ENCODE measurements around the gene SSC5D.

Gene SSC5D

DNA sequence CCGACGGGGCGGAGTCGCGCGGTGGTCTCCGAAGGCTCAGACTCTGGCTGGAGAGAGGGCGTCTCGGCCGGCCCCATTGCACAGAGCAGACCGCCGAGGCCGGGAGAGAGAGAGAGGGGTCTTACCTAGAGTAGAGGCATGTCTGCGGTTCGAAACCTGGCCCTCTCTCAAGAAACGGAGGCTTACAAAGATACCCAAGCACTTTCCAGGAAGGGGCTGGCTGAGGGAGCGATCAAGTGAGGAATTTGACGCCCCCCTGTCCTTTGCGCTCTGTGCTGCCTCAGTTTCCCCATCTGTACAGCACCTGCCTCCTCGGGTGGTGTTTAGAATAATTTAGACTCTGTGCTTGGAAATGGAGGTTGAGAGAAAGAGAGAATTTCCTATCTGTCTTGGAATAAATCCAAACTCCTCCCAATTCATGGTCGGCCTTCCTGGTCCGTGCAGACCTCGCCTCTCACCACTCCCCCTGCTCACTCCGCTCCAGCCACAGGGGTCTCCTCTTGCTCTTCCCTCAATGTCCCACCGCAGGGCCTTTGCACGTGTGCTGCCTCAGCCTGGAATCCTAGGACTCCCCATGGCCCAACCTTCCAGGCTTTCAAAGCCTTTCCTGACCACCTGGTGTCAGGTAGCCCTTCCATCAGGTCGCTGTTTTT, 26.1 kb upstream of the SSC5D start (continued):
- TF ChIP-seq ZNF501 (tag by site-specific recombination; IDR thresholded peaks at IDR 0.05) (0 out of 2 replicates have a peak, but pooled peaks have one; percentile 20), ZNF629 (tag by site-specific recombination; IDR thresholded peaks at IDR 0.05) (no peak), ZNF701 (tag by site-specific recombination; IDR thresholded peaks at IDR 0.05) (no peak), ZNF596 (tag by site-specific recombination; IDR thresholded peaks at IDR 0.05) (peak; percentile 55; the same call in 1 of the 2 replicates), ZNF600 (tag by site-specific recombination; IDR thresholded peaks at IDR 0.05) (no peak), ZNF692 (tag by site-specific recombination; IDR thresholded peaks at IDR 0.05) (peak; percentile 42), ZNF416 (tag by site-specific recombination; IDR thresholded peaks at IDR 0.05) (no peak)
- TF ChIP-seq, protein P1, sequence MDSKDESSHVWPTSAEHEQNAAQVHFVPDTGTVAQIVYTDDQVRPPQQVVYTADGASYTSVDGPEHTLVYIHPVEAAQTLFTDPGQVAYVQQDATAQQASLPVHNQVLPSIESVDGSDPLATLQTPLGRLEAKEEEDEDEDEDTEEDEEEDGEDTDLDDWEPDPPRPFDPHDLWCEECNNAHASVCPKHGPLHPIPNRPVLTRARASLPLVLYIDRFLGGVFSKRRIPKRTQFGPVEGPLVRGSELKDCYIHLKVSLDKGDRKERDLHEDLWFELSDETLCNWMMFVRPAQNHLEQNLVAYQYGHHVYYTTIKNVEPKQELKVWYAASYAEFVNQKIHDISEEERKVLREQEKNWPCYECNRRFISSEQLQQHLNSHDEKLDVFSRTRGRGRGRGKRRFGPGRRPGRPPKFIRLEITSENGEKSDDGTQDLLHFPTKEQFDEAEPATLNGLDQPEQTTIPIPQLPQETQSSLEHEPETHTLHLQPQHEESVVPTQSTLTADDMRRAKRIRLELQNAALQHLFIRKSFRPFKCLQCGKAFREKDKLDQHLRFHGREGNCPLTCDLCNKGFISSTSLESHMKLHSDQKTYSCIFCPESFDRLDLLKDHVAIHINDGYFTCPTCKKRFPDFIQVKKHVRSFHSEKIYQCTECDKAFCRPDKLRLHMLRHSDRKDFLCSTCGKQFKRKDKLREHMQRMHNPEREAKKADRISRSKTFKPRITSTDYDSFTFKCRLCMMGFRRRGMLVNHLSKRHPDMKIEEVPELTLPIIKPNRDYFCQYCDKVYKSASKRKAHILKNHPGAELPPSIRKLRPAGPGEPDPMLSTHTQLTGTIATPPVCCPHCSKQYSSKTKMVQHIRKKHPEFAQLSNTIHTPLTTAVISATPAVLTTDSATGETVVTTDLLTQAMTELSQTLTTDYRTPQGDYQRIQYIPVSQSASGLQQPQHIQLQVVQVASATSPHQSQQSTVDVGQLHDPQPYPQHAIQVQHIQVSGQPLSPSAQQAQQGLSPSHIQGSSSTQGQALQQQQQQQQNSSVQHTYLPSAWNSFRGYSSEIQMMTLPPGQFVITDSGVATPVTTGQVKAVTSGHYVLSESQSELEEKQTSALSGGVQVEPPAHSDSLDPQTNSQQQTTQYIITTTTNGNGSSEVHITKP (tag by site-specific recombination; IDR thresholded peaks at IDR 0.05) = no peak
- TF ChIP-seq, protein P2, sequence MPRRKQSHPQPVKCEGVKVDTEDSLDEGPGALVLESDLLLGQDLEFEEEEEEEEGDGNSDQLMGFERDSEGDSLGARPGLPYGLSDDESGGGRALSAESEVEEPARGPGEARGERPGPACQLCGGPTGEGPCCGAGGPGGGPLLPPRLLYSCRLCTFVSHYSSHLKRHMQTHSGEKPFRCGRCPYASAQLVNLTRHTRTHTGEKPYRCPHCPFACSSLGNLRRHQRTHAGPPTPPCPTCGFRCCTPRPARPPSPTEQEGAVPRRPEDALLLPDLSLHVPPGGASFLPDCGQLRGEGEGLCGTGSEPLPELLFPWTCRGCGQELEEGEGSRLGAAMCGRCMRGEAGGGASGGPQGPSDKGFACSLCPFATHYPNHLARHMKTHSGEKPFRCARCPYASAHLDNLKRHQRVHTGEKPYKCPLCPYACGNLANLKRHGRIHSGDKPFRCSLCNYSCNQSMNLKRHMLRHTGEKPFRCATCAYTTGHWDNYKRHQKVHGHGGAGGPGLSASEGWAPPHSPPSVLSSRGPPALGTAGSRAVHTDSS (tag by site-specific recombination; IDR thresholded peaks at IDR 0.05) = no peak

- H3K4me3 ChIP-seq (ENCODE audit: low read depth, low read length) = no peak overlapping the region
- H3K9me3 ChIP-seq (ENCODE audit: control insufficient read depth, insufficient read depth, low read depth, low read length) = no peaks in the 10 kb centered on the region
- no peaks in the 10 kb centered on the region for H3K36me3 ChIP-seq (ENCODE audit: control insufficient read depth in 2 of 2, insufficient read depth in 1 of 2, low read length in 2 of 2)
- ChIA-PET CTCF (interaction anchor here (0.6 to 1.6 kb wide), 6 partner anchors 9 to 372 kb away, joined by 3 to 12 read pairs (median 3); no protein-coding TSS in a partner anchor), POLR2A (interaction anchor here (1.0 to 1.3 kb wide), 3 partner anchors 9 to 345 kb away, joined by 3 to 5 read pairs (median 4); partner anchors contain the start of genes PPP1R12C and ZNF628)
- peaks cover 12% of the 10 kb centered on the region for H3K4me1 ChIP-seq (ENCODE audit: control insufficient read depth, insufficient read depth, low read length)
- H3K27ac ChIP-seq (ENCODE audit: extremely low read depth, low read depth, low read length) = no peak overlapping the region
- TF ChIP-seq ZNF221 (tag by site-specific recombination; IDR thresholded peaks at IDR 0.05; ENCODE audit: borderline replicate concordance) = no peak
- TF ChIP-seq ZNF580 (tag by site-specific recombination; IDR thresholded peaks at IDR 0.05) = no peak
- no peak for TF ChIP-seq ZNF548 (tag by site-specific recombination; IDR thresholded peaks at IDR 0.05)
- TF ChIP-seq ZBTB44 (tag by site-specific recombination; IDR thresholded peaks at IDR 0.05) = no peak
- TF ChIP-seq ZNF529 (tag by site-specific recombination; IDR thresholded peaks at IDR 0.05; ENCODE audit: insufficient replicate concordance) = no peak
- TF ChIP-seq KLF7 (tag by site-specific recombination; IDR thresholded peaks at IDR 0.05; ENCODE audit: borderline replicate concordance) = no peak
- no peak for TF ChIP-seq ZBTB8A (tag by site-specific recombination; IDR thresholded peaks at IDR 0.05)
- TF ChIP-seq EGR2 (tag by site-specific recombination; IDR thresholded peaks at IDR 0.05; ENCODE audit: low read depth) = no peak
- TF ChIP-seq ZNF530 (tag by site-specific recombination; IDR thresholded peaks at IDR 0.05; ENCODE audit: low read depth) = no peak
- no peak for TF ChIP-seq GLIS1 (tag by site-specific recombination; IDR thresholded peaks at IDR 0.05)
- TF ChIP-seq, protein P3, sequence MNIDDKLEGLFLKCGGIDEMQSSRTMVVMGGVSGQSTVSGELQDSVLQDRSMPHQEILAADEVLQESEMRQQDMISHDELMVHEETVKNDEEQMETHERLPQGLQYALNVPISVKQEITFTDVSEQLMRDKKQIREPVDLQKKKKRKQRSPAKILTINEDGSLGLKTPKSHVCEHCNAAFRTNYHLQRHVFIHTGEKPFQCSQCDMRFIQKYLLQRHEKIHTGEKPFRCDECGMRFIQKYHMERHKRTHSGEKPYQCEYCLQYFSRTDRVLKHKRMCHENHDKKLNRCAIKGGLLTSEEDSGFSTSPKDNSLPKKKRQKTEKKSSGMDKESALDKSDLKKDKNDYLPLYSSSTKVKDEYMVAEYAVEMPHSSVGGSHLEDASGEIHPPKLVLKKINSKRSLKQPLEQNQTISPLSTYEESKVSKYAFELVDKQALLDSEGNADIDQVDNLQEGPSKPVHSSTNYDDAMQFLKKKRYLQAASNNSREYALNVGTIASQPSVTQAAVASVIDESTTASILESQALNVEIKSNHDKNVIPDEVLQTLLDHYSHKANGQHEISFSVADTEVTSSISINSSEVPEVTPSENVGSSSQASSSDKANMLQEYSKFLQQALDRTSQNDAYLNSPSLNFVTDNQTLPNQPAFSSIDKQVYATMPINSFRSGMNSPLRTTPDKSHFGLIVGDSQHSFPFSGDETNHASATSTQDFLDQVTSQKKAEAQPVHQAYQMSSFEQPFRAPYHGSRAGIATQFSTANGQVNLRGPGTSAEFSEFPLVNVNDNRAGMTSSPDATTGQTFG (tag by site-specific recombination; IDR thresholded peaks at IDR 0.05; ENCODE audit: borderline replicate concordance) = no peak
- TF ChIP-seq REPIN1 (tag by site-specific recombination; IDR thresholded peaks at IDR 0.05; ENCODE audit: low read depth) = no peak
- TF ChIP-seq ZNF621 (tag by site-specific recombination; IDR thresholded peaks at IDR 0.05) = no peak
- no peak for TF ChIP-seq AEBP2 (tag by site-specific recombination; IDR thresholded peaks at IDR 0.05; ENCODE audit: borderline replicate concordance)
These were observed 25.5 kb upstream of the SSC5D start for GRCh38 chr19:55462722-55463121.
